ENCODE measurements around the gene CCDC197.

CCDC197 gene

GRCh38 chr14:93978735-93979134, 18.4 kb upstream of the CCDC197 start:
- no peak for DNase-seq

GRCh38 chr14:93980456-93981201, 16.5 kb upstream of the CCDC197 start:
- no peak for DNase-seq

- no peak for DNase-seq
Observed at GRCh38 chr14:93981316-93982229, 15.5 kb upstream of the CCDC197 start.

- DNase-seq = no peak
Observed at GRCh38 chr14:93982230-93983007, 14.7 kb upstream of the CCDC197 start.

GRCh38 chr14:93984070-93984469, 13.0 kb upstream of the CCDC197 start:
- DNase-seq = no peak

- DNase-seq = no peak
Observed at GRCh38 chr14:93984987-93985410, 12.1 kb upstream of the CCDC197 start.

- DNase-seq = no peak
Observed at GRCh38 chr14:93986955-93987354, 10.1 kb upstream of the CCDC197 start.

- no peak for DNase-seq
Observed at GRCh38 chr14:93987376-93987775, 9.7 kb upstream of the CCDC197 start.

GRCh38 chr14:93987815-93988476, 9.2 kb upstream of the CCDC197 start:
- DNase-seq = no peak

- no peak for DNase-seq
Observed at GRCh38 chr14:93989939-93990338, 7.2 kb upstream of the CCDC197 start.

GRCh38 chr14:93991212-93991611, 5.9 kb upstream of the CCDC197 start:
- no peak for DNase-seq

GRCh38 chr14:93991649-93992048, 5.5 kb upstream of the CCDC197 start:
- no peak for DNase-seq

GRCh38 chr14:93993382-93993781, 3.7 kb upstream of the CCDC197 start:
- DNase-seq = no peak

GRCh38 chr14:93994919-93995682, 2.0 kb upstream of the CCDC197 start:
- DNase-seq = peak in 3 of 4 experiments; percentile 9 to 49 (median 38)

GRCh38 chr14:93996130-93996695, 888 bp upstream of the CCDC197 start:
- DNase-seq = no peak

GRCh38 chr14:93997916-93998870, 1.1 kb downstream of the CCDC197 start:
- DNase-seq = no peak

GRCh38 chr14:93998871-93999403, 1.8 kb downstream of the CCDC197 start:
- DNase-seq = no peak

- DNase-seq = no peak
Observed at GRCh38 chr14:93999573-93999972, 2.5 kb downstream of the CCDC197 start.

GRCh38 chr14:94000267-94000666, 3.2 kb downstream of the CCDC197 start:
- no peak for DNase-seq

GRCh38 chr14:94001016-94001415, 3.9 kb downstream of the CCDC197 start:
- no peak for DNase-seq
